ENCODE results near the gene MYEF2. TPM values are rescaled to one million over a fixed set of nuclear protein-coding genes. Genes with fewer than 3 reads are reported as not detected.

MYEF2 gene
- total and polyA plus RNA-seq, 3 donors from 2014 or later = 69.3 to 93.8 (median 69.9) TPM

DNA sequence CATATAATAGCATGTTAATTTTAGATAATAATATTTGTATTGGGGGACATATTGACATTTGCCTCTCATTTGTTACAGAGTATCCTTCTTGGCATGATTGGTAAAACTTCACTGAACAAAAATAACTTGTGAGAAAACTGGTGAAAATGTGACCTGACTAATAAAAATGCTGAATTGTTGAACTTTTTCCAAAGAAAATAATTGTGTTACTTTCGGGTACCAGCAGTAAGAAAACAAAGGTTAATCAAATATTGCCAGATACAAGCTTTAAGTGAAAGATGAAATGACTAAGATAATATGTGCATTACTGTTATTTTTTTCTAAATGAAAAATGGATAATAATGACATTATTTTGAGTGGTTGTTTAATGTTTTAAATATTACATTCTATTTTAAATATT lies 43.2 kb upstream of the MYEF2 start:
- Histone ChIP-seq H3K9me3 (no peaks in the 10 kb centered on the region), H3K27ac (no peak overlapping the region), H3K4me3 (no peak overlapping the region), H3K4me1 (no peaks in the 10 kb centered on the region), H3K36me3 (ENCODE audit: low read depth, missing control alignments) (no peaks in the 10 kb centered on the region), H3K27me3 (no peaks in the 10 kb centered on the region)
- intact Hi-C loops (cut with DNase I; ENCODE audit: low total_unique reads) = no loop called here
- no peak for DNase-seq
- TF ChIP-seq POLR2A (IDR thresholded peaks at IDR 0.05) = no peak
- TF ChIP-seq, protein P1, sequence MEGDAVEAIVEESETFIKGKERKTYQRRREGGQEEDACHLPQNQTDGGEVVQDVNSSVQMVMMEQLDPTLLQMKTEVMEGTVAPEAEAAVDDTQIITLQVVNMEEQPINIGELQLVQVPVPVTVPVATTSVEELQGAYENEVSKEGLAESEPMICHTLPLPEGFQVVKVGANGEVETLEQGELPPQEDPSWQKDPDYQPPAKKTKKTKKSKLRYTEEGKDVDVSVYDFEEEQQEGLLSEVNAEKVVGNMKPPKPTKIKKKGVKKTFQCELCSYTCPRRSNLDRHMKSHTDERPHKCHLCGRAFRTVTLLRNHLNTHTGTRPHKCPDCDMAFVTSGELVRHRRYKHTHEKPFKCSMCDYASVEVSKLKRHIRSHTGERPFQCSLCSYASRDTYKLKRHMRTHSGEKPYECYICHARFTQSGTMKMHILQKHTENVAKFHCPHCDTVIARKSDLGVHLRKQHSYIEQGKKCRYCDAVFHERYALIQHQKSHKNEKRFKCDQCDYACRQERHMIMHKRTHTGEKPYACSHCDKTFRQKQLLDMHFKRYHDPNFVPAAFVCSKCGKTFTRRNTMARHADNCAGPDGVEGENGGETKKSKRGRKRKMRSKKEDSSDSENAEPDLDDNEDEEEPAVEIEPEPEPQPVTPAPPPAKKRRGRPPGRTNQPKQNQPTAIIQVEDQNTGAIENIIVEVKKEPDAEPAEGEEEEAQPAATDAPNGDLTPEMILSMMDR (IDR thresholded peaks at IDR 0.05) = no peak
- 15 to 40% methylated on average over 1 of the region's 1 CpG for WGBS, 2 donors

DNA sequence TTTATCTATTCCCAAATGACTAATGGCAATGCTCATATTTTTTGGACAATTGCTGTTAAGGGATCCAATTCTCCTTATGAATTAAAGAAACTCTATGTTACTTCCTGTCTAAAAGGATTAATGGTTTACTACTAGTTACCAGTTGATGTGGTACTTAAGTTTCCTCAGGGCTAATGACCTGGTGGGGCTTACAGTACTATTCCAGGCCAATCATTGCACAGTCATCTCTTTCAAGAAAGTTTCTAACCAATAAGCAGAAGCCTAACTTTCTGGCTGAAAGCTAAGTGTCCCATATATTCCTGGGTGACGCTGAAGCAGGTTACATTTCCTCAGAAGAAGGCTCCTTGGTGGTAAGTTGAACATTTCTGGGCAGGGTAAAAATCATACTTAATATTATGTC lies 27.9 kb upstream of the MYEF2 start, which contains the start of gene SLC12A1:
Gene SLC12A1 (plus strand): TSS at position 322 of the 400 bp plus-strand sequence. CDS start 1,418 bp downstream, outside the sequence.
- H3K36me3 ChIP-seq (ENCODE audit: low read depth, missing control alignments) = no peaks in the 10 kb centered on the region
- H3K27ac ChIP-seq = no peak within 1 kb of the TSS
- no peaks in the 10 kb centered on the region for H3K4me1 ChIP-seq
- TF ChIP-seq, protein P1 (IDR thresholded peaks at IDR 0.05) = no peak
- TF ChIP-seq POLR2A (IDR thresholded peaks at IDR 0.05) = no peak
- no peaks in the 10 kb centered on the region for H3K27me3 ChIP-seq
- 89 to 100% methylated on average over 1 of the region's 1 CpG for WGBS, 2 donors
- no peak within 1 kb of the TSS for H3K4me3 ChIP-seq
- intact Hi-C loops (cut with DNase I; ENCODE audit: low total_unique reads) = no loop called here
- no peak for DNase-seq
- H3K9me3 ChIP-seq = no peaks in the 10 kb centered on the region

DNA sequence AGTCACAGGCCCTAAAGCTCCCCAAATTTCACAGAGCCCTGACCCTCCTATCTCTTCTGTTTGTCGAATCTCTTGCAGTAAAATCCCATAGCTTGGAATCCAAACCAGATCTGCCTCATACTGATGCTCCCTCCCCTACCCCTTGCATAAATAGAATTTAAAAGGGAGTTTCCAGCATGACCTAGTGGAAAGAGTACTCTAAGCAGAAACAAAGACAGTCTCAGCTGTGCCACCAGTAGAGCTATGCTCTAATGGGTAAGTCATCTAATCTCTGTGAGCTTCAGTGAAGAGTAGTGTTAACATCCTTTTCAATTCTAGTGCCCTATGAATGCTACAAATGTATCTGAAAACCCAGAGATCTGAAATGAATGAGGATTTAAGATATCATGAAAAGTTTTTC lies 24.0 kb upstream of the MYEF2 start:
- Histone ChIP-seq H3K4me1 (no peaks in the 10 kb centered on the region), H3K27ac (no peak overlapping the region), H3K9me3 (no peaks in the 10 kb centered on the region), H3K36me3 (ENCODE audit: low read depth, missing control alignments) (no peaks in the 10 kb centered on the region), H3K27me3 (no peaks in the 10 kb centered on the region), H3K4me3 (no peak overlapping the region)
- no peak for TF ChIP-seq POLR2A (IDR thresholded peaks at IDR 0.05)
- TF ChIP-seq, protein P1 (IDR thresholded peaks at IDR 0.05) = no peak
- intact Hi-C loops (cut with DNase I; ENCODE audit: low total_unique reads) = no loop called here
- no peak for DNase-seq
- 88 to 90% methylated on average over 1 of the region's 1 CpG for WGBS, 2 donors

DNA sequence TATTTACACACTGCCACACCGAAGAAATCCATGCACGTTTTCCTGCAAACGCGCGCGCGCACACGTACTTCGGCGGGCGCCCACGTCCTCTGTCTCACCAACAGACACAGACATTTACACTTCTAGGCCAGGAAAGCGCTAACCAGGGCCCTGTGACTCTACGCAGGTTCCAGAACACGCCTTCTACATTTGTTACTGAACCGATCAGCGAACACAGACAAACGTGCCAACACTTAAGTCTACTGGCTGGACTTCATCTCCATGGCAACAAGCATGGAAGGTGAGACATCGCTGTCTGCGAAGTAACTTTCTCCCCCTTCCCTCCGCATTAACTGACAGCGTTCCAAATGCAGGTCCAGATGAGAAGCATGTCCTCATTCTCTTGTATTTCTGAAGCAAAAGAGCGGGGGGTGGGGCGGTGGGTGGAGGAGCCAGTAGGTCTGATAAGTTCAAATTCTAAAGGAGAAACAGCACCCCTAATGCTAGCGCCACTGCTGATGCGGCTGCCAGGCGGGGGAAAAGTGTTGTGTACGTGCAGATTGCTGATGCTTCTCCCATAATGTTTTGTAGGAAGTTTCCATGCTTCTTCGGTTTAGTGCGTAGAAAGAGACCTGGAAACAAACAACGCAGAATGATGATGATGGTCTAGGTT lies 13.6 kb upstream of the MYEF2 start, which contains the start of gene CTXN2:
Gene CTXN2 (plus strand): TSS at position 92 of the 652 bp plus-strand sequence. CDS start 9,636 bp downstream, outside the sequence.
- no peak within 1 kb of the TSS for H3K4me3 ChIP-seq
- 3 to 5% methylated on average over 31 of the region's 31 CpGs for WGBS, 2 donors

More for the DNA sequence above, 13.6 kb upstream of the MYEF2 start, which contains the start of gene CTXN2:
- Histone ChIP-seq H3K27me3 (no peaks in the 10 kb centered on the region), H3K27ac (no peak within 1 kb of the TSS), H3K9me3 (no peaks in the 10 kb centered on the region), H3K4me1 (no peaks in the 10 kb centered on the region), H3K36me3 (ENCODE audit: low read depth, missing control alignments) (no peaks in the 10 kb centered on the region)
- DNase-seq = no peak
- TF ChIP-seq, protein P1 (IDR thresholded peaks at IDR 0.05) = no peak
- TF ChIP-seq POLR2A (IDR thresholded peaks at IDR 0.05) = no peak
- intact Hi-C loops (cut with DNase I; ENCODE audit: low total_unique reads) = no loop called here

Measured in testis (tissue), 3 donors.